ENCODE measurements around the gene C1orf141. TPM values are rescaled to one million over a fixed set of nuclear protein-coding genes. Genes with fewer than 3 reads are reported as not detected.

Gene C1orf141
- total and polyA plus RNA-seq, 2 experiments from 2014 or later = not detected

DNA sequence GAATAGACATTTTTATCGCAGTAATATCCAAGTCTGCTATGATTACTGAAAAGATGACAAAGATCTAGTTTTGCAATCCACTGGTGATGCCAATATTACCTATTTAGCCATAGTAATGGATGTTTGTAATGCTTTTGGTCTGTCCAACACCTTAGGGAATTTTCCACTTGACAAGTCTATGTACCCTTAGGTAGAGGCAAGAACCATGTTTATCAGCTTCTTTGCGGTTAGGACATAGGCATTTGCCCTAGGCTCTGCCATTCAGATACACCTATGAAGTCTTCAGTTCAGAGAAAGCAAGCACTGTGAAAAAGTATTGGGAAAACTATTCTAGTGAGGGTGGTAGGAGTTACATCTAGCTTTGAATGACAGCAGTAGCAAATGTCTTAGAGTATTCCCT lies 40.6 kb downstream of the C1orf141 start:
- no peaks in the 10 kb centered on the region for H4K20me1 ChIP-seq (ENCODE audit: insufficient read depth)
- H3K27me3 ChIP-seq (replicated peaks; ENCODE audit: insufficient read depth) = no peaks in the 10 kb centered on the region
- 83 to 94% methylated on average over 2 of the region's 2 CpGs for WGBS, 2 experiments (ENCODE audit: low coverage in 1 of 2, low lambda C conversion rate in 2 of 2, missing lambda C conversion rate in 2 of 2)
- no peak overlapping the region for H2AFZ ChIP-seq
- TF ChIP-seq EZH2phosphoT487 (IDR thresholded peaks at IDR 0.05; ENCODE audit: insufficient read depth, low read depth) = no peak
- TF ChIP-seq EZH2 (IDR thresholded peaks at IDR 0.05; ENCODE audit: insufficient read depth, poor library complexity, severe bottlenecking) = no peak
- no peaks in the 10 kb centered on the region for H3K4me1 ChIP-seq (ENCODE audit: insufficient read depth)
- no peaks in the 10 kb centered on the region for H3K79me2 ChIP-seq (ENCODE audit: insufficient read depth)
- no peaks in the 10 kb centered on the region for H3K9me3 ChIP-seq (ENCODE audit: low read depth)
- no peak overlapping the region for H3K9ac ChIP-seq
- no peak overlapping the region for H3K4me2 ChIP-seq (ENCODE audit: unreplicated experiment)
- in situ Hi-C loops (cut with MboI) = no loop called here
- H3F3A ChIP-seq (ENCODE audit: insufficient read depth) = no peaks in the 10 kb centered on the region
- H3K36me3 ChIP-seq (ENCODE audit: low read depth) = no peaks in the 10 kb centered on the region
- DNase-seq = no peak
- H3K27ac ChIP-seq = no peak overlapping the region
- H3K9me2 ChIP-seq (ENCODE audit: insufficient read depth) = no peaks in the 10 kb centered on the region
- no peak overlapping the region for H3K4me3 ChIP-seq

DNA sequence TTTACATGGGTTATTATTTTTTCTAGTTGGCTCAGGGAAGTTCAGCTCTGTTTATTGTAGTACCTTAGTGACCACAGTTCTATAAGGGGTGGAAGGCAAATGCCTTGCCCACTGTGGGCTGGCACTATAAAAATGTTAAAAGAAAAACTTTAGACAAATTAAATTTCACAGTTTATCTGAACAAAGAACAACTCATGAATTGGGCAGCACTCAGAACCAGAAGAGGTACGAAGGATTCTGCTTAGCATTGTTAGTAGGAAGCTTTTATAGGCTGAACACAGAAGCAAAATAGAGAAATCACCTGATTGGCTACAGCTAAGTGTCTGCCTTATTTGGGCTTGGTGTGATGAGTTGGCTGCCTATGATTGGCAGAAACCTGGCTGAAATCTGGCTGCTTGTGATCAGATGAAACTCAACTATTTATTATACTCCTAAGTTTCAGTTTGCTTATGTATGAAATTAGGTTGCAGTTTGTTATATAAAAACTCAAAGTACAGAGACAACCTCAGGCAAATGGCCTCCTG lies 45.0 kb downstream of the C1orf141 start:
- H3K4me1 ChIP-seq (ENCODE audit: insufficient read depth) = no peaks in the 10 kb centered on the region
- H3K27me3 ChIP-seq (replicated peaks; ENCODE audit: insufficient read depth) = no peaks in the 10 kb centered on the region
- no peak for TF ChIP-seq EZH2 (IDR thresholded peaks at IDR 0.05; ENCODE audit: insufficient read depth, poor library complexity, severe bottlenecking)
- no peak for TF ChIP-seq EZH2phosphoT487 (IDR thresholded peaks at IDR 0.05; ENCODE audit: insufficient read depth, low read depth)
- no peak overlapping the region for H3K4me2 ChIP-seq (ENCODE audit: unreplicated experiment)
- no peak overlapping the region for H3K4me3 ChIP-seq
- no peaks in the 10 kb centered on the region for H3K9me2 ChIP-seq (ENCODE audit: insufficient read depth)
- H3K36me3 ChIP-seq (ENCODE audit: low read depth) = no peaks in the 10 kb centered on the region
- no peak for DNase-seq
- H3F3A ChIP-seq (ENCODE audit: insufficient read depth) = no peaks in the 10 kb centered on the region
- in situ Hi-C loops (cut with MboI) = no loop called here
- no peaks in the 10 kb centered on the region for H4K20me1 ChIP-seq (ENCODE audit: insufficient read depth)
- no peak overlapping the region for H3K9ac ChIP-seq
- 70 to 81% methylated on average over 1 of the region's 1 CpG for WGBS, 2 experiments (ENCODE audit: low coverage in 1 of 2, low lambda C conversion rate in 2 of 2, missing lambda C conversion rate in 2 of 2)
- no peak overlapping the region for H3K27ac ChIP-seq
- H3K9me3 ChIP-seq (ENCODE audit: low read depth) = no peaks in the 10 kb centered on the region
- H3K79me2 ChIP-seq (ENCODE audit: insufficient read depth) = no peaks in the 10 kb centered on the region
- H2AFZ ChIP-seq = no peak overlapping the region

DNA sequence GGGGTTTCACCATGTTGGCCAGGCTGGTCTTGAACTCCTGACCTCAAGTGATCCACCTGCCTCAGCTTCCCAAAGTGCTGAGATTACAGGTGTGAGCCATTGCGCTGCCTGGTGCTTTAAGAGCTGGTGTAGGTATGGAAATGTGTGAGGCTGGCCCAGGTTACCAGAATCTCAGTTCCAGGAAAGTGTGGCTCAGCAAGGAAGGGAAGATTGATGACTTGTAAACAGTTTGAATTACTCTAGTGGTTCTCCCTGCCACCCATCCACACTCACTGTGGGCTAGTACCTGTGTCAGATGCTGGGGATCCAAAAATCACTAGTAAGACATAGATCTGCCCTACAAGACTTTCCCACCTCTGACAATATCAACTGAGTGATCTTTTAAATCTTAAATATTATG lies 46.3 kb downstream of the C1orf141 start:
- Histone ChIP-seq H3F3A (ENCODE audit: insufficient read depth) (no peaks in the 10 kb centered on the region), H3K4me1 (ENCODE audit: insufficient read depth) (no peaks in the 10 kb centered on the region), H3K27me3 (replicated peaks; ENCODE audit: insufficient read depth) (no peaks in the 10 kb centered on the region), H2AFZ (no peak overlapping the region), H3K4me2 (ENCODE audit: unreplicated experiment) (no peak overlapping the region), H3K9ac (no peak overlapping the region), H3K9me2 (ENCODE audit: insufficient read depth) (no peaks in the 10 kb centered on the region), H3K9me3 (ENCODE audit: low read depth) (no peaks in the 10 kb centered on the region), H3K36me3 (ENCODE audit: low read depth) (no peaks in the 10 kb centered on the region), H3K79me2 (ENCODE audit: insufficient read depth) (no peaks in the 10 kb centered on the region), H3K4me3 (no peak overlapping the region), H3K27ac (no peak overlapping the region), H4K20me1 (ENCODE audit: insufficient read depth) (no peaks in the 10 kb centered on the region)
- 36 to 58% methylated on average over 1 of the region's 1 CpG for WGBS, 2 experiments (ENCODE audit: low coverage in 1 of 2, low lambda C conversion rate in 2 of 2, missing lambda C conversion rate in 2 of 2)
- in situ Hi-C loops (cut with MboI) = no loop called here
- DNase-seq = no peak
- TF ChIP-seq EZH2 (IDR thresholded peaks at IDR 0.05; ENCODE audit: insufficient read depth, poor library complexity, severe bottlenecking) = no peak
- TF ChIP-seq EZH2phosphoT487 (IDR thresholded peaks at IDR 0.05; ENCODE audit: insufficient read depth, low read depth) = no peak

DNA sequence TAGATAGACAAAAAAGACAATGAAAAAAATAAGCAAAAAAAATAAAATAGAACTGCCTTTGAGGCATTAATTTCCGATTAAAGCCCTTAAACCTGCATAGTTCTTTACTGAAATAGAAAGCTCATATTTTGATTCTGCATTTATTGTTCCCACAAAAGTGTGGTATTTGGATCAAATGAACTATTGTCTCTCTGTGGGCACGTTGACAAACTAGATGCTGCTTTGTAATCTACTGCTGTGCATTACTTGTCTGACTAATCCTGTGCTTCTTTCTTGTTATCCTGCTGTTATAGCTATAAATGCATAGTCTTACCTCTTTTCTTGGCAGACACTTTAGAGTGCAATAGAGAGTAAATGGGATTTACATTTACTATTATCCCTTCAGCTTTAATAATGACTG lies 49.4 kb downstream of the C1orf141 start:
- WGBS, 2 experiments (ENCODE audit: low coverage in 1 of 2, low lambda C conversion rate in 2 of 2, missing lambda C conversion rate in 2 of 2) = 28 to 39% methylated on average over 2 of the region's 2 CpGs
- Histone ChIP-seq H3K4me1 (ENCODE audit: insufficient read depth) (no peaks in the 10 kb centered on the region), H3K9me2 (ENCODE audit: insufficient read depth) (no peaks in the 10 kb centered on the region), H3K9me3 (ENCODE audit: low read depth) (no peaks in the 10 kb centered on the region), H3K9ac (no peak overlapping the region), H2AFZ (no peak overlapping the region), H3K4me2 (ENCODE audit: unreplicated experiment) (no peak overlapping the region), H3K4me3 (no peak overlapping the region), H3K27me3 (replicated peaks; ENCODE audit: insufficient read depth) (no peaks in the 10 kb centered on the region), H3F3A (ENCODE audit: insufficient read depth) (no peaks in the 10 kb centered on the region), H3K36me3 (ENCODE audit: low read depth) (no peaks in the 10 kb centered on the region), H4K20me1 (ENCODE audit: insufficient read depth) (no peaks in the 10 kb centered on the region), H3K79me2 (ENCODE audit: insufficient read depth) (no peaks in the 10 kb centered on the region), H3K27ac (no peak overlapping the region)
- in situ Hi-C loops (cut with MboI) = no loop called here
- no peak for DNase-seq
- TF ChIP-seq EZH2 (IDR thresholded peaks at IDR 0.05; ENCODE audit: insufficient read depth, poor library complexity, severe bottlenecking) (no peak), EZH2phosphoT487 (IDR thresholded peaks at IDR 0.05; ENCODE audit: insufficient read depth, low read depth) (no peak)
